Right kidney (tissue), 1 donor: ENCODE measurements around the gene FKTN.

Source experiments
- DNase-seq: peaks from one replicate; pipeline ENCODE4 v3.0.0-alpha.2; 2016

FKTN gene

GRCh38 chr9:105678163-105678562, 120.2 kb downstream of the FKTN start:
- no peak for DNase-seq

DNA sequence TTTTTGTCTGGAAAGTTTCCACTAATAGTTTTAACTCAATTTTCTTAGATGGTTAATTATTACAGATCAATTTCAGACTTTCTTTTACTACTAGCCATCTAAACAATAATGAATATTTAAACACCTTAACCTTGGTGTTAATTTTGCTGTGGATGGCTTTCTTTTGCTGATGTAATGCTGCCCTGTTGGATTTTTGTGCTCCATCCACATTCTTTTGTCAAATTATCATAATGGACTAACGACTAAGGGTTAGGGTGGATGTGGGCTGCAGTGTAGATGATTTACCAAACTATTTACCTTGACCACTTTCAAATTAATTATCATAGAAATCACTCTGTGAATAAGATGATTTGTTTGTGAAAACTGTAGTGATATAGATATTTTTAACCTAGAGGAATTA, 120.8 kb downstream of the FKTN start:
- no peak for DNase-seq

GRCh38 chr9:105679257-105680022, 121.5 kb downstream of the FKTN start:
- no peak for DNase-seq

DNA sequence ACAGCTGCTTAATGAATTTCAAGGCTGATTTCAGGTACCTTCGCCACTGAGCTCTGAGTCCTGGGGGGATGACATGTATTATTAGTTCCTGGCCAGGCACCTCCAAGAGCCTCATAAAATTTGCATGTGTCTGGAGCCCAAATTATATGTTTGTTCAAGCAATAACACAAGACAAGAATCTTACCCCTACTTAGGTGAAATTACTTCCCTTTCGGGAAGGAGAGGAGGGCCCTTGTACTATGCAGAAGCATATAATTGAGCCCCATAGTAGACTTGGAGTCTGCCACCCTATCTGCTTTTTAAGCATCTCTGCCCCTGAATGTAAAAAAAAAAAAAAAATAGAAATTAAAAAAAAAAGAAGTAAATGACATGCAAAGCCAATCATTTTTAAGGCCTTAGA, 123.4 kb downstream of the FKTN start:
- DNase-seq: no peak

DNA sequence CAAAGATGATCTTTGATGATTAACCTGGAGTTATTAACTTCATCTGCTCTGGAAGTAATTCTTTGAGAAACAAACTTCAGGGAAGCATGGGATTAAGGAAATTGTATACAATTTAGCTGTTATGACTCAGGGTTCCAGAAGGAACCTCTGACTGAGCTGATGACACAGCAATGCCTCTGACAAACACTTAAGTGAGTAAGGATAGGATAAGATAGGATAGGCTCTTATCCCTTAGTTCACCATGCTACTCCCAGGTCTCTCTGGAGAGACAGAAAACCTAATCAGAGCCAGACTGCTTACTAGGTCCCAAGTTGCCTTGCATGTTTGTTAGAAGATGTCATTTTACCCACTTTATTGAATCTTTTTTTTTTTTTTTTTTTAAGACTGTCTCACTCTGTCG, 123.8 kb downstream of the FKTN start:
- DNase-seq: no peak

GRCh38 chr9:105683688-105684275, 125.9 kb downstream of the FKTN start:
- DNase-seq: no peak

GRCh38 chr9:105686936-105687335, 129.0 kb downstream of the FKTN start:
- no peak for DNase-seq
